Pancreas (tissue), 10 donors: ENCODE measurements around the gene ALKBH2. TPM values are rescaled to one million over a fixed set of nuclear protein-coding genes. Genes with fewer than 3 reads are reported as not detected.

Source experiments
- ATAC-seq, 4 donors: fragments of 200-7000 bp; cut with Tn5 transposase; one replicate each; pipeline versions ENCODE4 v1.8.0 to v1.9.1; 2020; ENCODE audit warnings: mild to moderate bottlenecking in 4 of 4, moderate library complexity in 4 of 4
- DNase-seq, 6 donors: peaks; one replicate each; pipeline ENCODE4 v3.0.0-alpha.2; 2020
- FAIRE-seq: peaks from 2 replicates; lab custom pipeline; 2012; peaks lifted over from hg19 to GRCh38; lab: Jason Lieb, UNC
- H3K27ac ChIP-seq, 4 donors: fragments of 200-600 bp; sonication (generic); 1 replicate in 3 of 4; 2 replicates in 1 of 4; pipeline versions ENCODE4 v1.5.0 to v1.8.0; 2020
- H3K27me3 ChIP-seq, 4 donors: fragments of 200-600 bp; one replicate each; pipeline ENCODE4 v1.8.0; 2021
- H3K36me3 ChIP-seq, 3 donors: fragments of 200-600 bp; sonication (generic) in 1 of 3; one replicate each; pipeline versions ENCODE4 v1.5.0 to v1.8.0; 2020 to 2021
- H3K4me1 ChIP-seq, 3 donors: fragments of 200-600 bp; one replicate each; pipeline ENCODE4 v1.8.0; 2021
- H3K4me3 ChIP-seq, 4 donors: fragments of 200-600 bp; sonication (generic) in 2 of 4; one replicate each; pipeline versions ENCODE4 v1.5.0 to v1.8.0; 2020 to 2021
- H3K9me3 ChIP-seq, 4 donors: fragments of 200-600 bp; one replicate each; pipeline ENCODE4 v1.8.0; 2021
- CTCF ChIP-seq, 4 donors: fragments of 200-600 bp; sonication (generic) in 3 of 4; IDR thresholded peaks; one replicate each; pipeline versions ENCODE4 v1.5.0 to v1.8.0; 2021; ENCODE audit warnings: antibody characterized with exemption in 4 of 4
- WGBS, 2 donors: extraction: QIAGEN DNeasy Blood & Tissue Kit; methylation state at CpG; one replicate each; pipeline ENCODE4 v1.1.7; 2013; 5-methylcytosine and 5-hydroxymethylcytosine counted together
- intact Hi-C, 3 donors: fragments of 100-400 bp; cut with DNase I; formaldehyde crosslinking; loops; one replicate each; pipeline versions ENCODE4 v1.11.1 to v1.14.2; 2022
- polyA plus RNA-seq, 2 donors: library from polyadenylated mRNA; stranded (reverse); fragments of 200-250 nt; gene quantifications; one replicate each; pipeline ENCODE4 v1.2.3, GENCODE V29; 2013
- total RNA-seq, 6 donors: library from RNA; stranded (reverse); fragmentation: NEBNext Ultra II Directional in 4 of 6; extraction: Animal tissue kit (Norgen Biotek cat#: 25700) in 4 of 6; gene quantifications; one replicate each; pipeline versions ENCODE4 v1.2.1 to v1.2.4, GENCODE V29; 2021 to 2023
- donor health status: healthy with polysubstance abuse.
- donor health status: DM: no; HTN: no; CAD: no; lungs with moderate emphysema.
- donor health status: DM: no; HTN: no; CAD: no.
- donor health status: control.
- donor health status: control.
- donor health status: Bipolar disorder and iron deficiency.
- donor health status: DM: yes; HTN: yes; CAD: no.
- donor health status: DM: no; HTN: no; CAD: no.
- donor health status: DM: no; HTN: no; CAD: no.
- donor health status: DM: yes; HTN: yes; CAD: no.

ALKBH2 gene
- total and polyA plus RNA-seq, 8 donors = 4.3 to 22.9 (median 8.4) TPM

- 68 to 76% methylated on average over 15 of the region's 15 CpGs for WGBS, 2 donors
- H3K27me3 ChIP-seq = no peaks in the 10 kb centered on the region
- peak overlapping the region in 1 of 4 donors; percentile 26 for H3K4me3 ChIP-seq
- peaks cover 0 to 9% (median 4%) of the 10 kb centered on the region in 3 donors for H3K4me1 ChIP-seq
- FAIRE-seq (no peak), DNase-seq (no peak), ATAC-seq (peak; percentile 5 to 36 (median 21))
- no peaks in the 10 kb centered on the region for H3K9me3 ChIP-seq
- intact Hi-C loops = no loop called here
- H3K27ac ChIP-seq = peak overlapping the region; percentile 52 to 61 (median 57)
- no peaks in the 10 kb centered on the region for H3K36me3 ChIP-seq
- no peak for TF ChIP-seq CTCF (IDR thresholded peaks at IDR 0.05)
Measured at GRCh38 chr12:109130297-109131153, 37.3 kb upstream of the ALKBH2 start.

GRCh38 chr12:109127533-109128242 lies 34.4 kb upstream of the ALKBH2 start:
- FAIRE-seq (no peak), ATAC-seq (no peak), DNase-seq (no peak)
- WGBS, 2 donors = 89 to 95% methylated on average over 13 of the region's 13 CpGs
- intact Hi-C loops = no loop called here
- Histone ChIP-seq H3K36me3 (no peaks in the 10 kb centered on the region), H3K27me3 (no peaks in the 10 kb centered on the region), H3K4me3 (no peak overlapping the region), H3K4me1 (peaks cover 0 to 9% (median 0%) of the 10 kb centered on the region in 3 donors), H3K9me3 (no peaks in the 10 kb centered on the region), H3K27ac (no peak overlapping the region)
- no peak for TF ChIP-seq CTCF (IDR thresholded peaks at IDR 0.05)

- no peak for FAIRE-seq
- H3K4me1 ChIP-seq = peaks cover 0 to 9% (median 0%) of the 10 kb centered on the region in 3 donors
- no peak overlapping the region for H3K27ac ChIP-seq
- no peak for TF ChIP-seq CTCF (IDR thresholded peaks at IDR 0.05)
- H3K36me3 ChIP-seq = no peaks in the 10 kb centered on the region
- intact Hi-C loops = no loop called here
- H3K4me3 ChIP-seq = no peak overlapping the region
- WGBS, 2 donors = 62 to 63% methylated on average over 3 of the region's 3 CpGs
- H3K27me3 ChIP-seq = no peaks in the 10 kb centered on the region
- ATAC-seq = no peak
- no peak for DNase-seq
- H3K9me3 ChIP-seq = no peaks in the 10 kb centered on the region
Measured at GRCh38 chr12:109126784-109127183, 33.5 kb upstream of the ALKBH2 start.

GRCh38 chr12:109125791-109126190 lies 32.5 kb upstream of the ALKBH2 start:
- no peaks in the 10 kb centered on the region for H3K27me3 ChIP-seq
- no peak for FAIRE-seq
- H3K4me3 ChIP-seq = no peak overlapping the region
- H3K36me3 ChIP-seq = no peaks in the 10 kb centered on the region
- no peak overlapping the region for H3K27ac ChIP-seq
- 64 to 67% methylated on average over 7 of the region's 7 CpGs for WGBS, 2 donors
- intact Hi-C loops = no loop called here
- no peaks in the 10 kb centered on the region for H3K9me3 ChIP-seq
- H3K4me1 ChIP-seq = peaks cover 0 to 2% (median 0%) of the 10 kb centered on the region in 3 donors
- TF ChIP-seq CTCF (IDR thresholded peaks at IDR 0.05) = no peak
- ATAC-seq = peak in 2 of 4 donors; percentile 24 to 37
- no peak for DNase-seq
